OCI-LY3 (cell line): ENCODE data around the gene NIPBL.
"Not testable (repeated sequence)": the region's sequence is repeated elsewhere in the genome, so short reads cannot be mapped to it uniquely, and the experiment has no call there.

Experiments
- EZH2phosphoT487 ChIP-seq: fragments of 200-600 bp; shearing (Covaris generic); IDR thresholded peaks from 2 replicates; pipeline ENCODE4 v1.6.1; 2018; ENCODE audit warnings: antibody characterized with exemption, mixed run types, low read depth
- TF ChIP-seq, protein P1 (sequence below): fragments of 200-600, 300-600 bp; sonication (generic); IDR thresholded peaks from 2 replicates; pipeline ENCODE4 v1.5.1; 2014; ENCODE audit warnings: antibody characterized with exemption, low read length, low read depth

DNA sequence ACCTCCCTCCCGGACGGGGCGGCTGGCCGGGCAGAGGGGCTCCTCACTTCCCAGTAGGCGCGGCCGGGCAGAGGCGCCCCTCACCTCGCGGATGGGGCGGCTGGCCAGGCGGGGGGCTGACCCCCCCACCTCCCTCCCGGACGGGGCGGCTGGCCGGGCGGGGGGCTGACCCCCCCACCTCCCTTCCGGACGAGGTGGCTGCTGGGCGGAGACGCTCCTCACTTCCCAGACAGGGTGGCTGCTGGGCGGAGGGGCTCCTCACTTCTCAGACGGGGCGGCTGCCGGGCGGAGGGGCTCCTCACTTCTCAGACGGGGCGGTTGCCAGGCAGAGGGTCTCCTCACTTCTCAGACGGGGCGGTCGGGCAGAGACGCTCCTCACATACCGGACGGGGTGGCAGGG is 136.6 kb downstream of the NIPBL start:
- TF ChIP-seq, protein P1, sequence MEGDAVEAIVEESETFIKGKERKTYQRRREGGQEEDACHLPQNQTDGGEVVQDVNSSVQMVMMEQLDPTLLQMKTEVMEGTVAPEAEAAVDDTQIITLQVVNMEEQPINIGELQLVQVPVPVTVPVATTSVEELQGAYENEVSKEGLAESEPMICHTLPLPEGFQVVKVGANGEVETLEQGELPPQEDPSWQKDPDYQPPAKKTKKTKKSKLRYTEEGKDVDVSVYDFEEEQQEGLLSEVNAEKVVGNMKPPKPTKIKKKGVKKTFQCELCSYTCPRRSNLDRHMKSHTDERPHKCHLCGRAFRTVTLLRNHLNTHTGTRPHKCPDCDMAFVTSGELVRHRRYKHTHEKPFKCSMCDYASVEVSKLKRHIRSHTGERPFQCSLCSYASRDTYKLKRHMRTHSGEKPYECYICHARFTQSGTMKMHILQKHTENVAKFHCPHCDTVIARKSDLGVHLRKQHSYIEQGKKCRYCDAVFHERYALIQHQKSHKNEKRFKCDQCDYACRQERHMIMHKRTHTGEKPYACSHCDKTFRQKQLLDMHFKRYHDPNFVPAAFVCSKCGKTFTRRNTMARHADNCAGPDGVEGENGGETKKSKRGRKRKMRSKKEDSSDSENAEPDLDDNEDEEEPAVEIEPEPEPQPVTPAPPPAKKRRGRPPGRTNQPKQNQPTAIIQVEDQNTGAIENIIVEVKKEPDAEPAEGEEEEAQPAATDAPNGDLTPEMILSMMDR, result not testable (repeated sequence)
- not testable (repeated sequence) for TF ChIP-seq EZH2phosphoT487
